Ovary (tissue), 9 donors: ENCODE data around the gene RAPGEF6. TPM values are rescaled to one million over a fixed set of nuclear protein-coding genes. Genes with fewer than 3 reads are reported as not detected.

Experiments
- DNase-seq, 5 donors: peaks; one replicate each; pipeline ENCODE4 v3.0.0-alpha.2; 2019 to 2020
- H3K27ac ChIP-seq, 2 donors: fragments of 200-600 bp; one replicate each; pipeline versions ENCODE4 v1.5.1 to v1.8.0; 2019 to 2022
- H3K27me3 ChIP-seq: fragments of 200-600 bp; one replicate; pipeline ENCODE4 v1.8.0; 2022
- H3K36me3 ChIP-seq: fragments of 200-600 bp; sonication (generic); one replicate; pipeline ENCODE4 v1.5.1; 2019
- H3K4me1 ChIP-seq: one replicate; pipeline ENCODE4 v1.8.1; 2013; ENCODE audit warnings: mild to moderate bottlenecking, moderate library complexity; ENCODE audit not compliant: insufficient read depth
- H3K4me3 ChIP-seq: fragments of 200-600 bp; sonication (generic); one replicate; pipeline ENCODE4 v1.5.1; 2017
- H3K9me3 ChIP-seq, 2 donors: fragments of 200-600 bp in 1 of 2; sonication (generic) in 1 of 2; one replicate each; pipeline versions ENCODE4 v1.5.1 to v1.8.1; 2013 to 2019; ENCODE audit warnings: mild to moderate bottlenecking in 1 of 2, moderate library complexity in 1 of 2
- EP300 ChIP-seq: sonication (generic); formaldehyde crosslinking; IDR thresholded peaks from one replicate; pipeline ENCODE4 v1.6.1; 2017; ENCODE audit warnings: antibody characterized with exemption
- POLR2A ChIP-seq: fragments of 450-650 bp; IDR thresholded peaks from one replicate; pipeline ENCODE4 v1.6.1; 2017; ENCODE audit warnings: antibody characterized with exemption, mild to moderate bottlenecking, moderate library complexity
- WGBS, 3 donors: extraction: QIAGEN DNeasy Blood & Tissue Kit in 1 of 3; methylation state at CpG; one replicate each; pipeline versions ENCODE4 v1.1.5 to v1.1.7; 2013 to 2017; 5-methylcytosine and 5-hydroxymethylcytosine counted together
- intact Hi-C, 4 donors: fragments of 100-400 bp; cut with DNase I; formaldehyde crosslinking; loops; one replicate each; pipeline versions ENCODE4 v1.11.0 to v1.15.1; 2022 to 2023
- polyA plus RNA-seq, 2 donors: library from polyadenylated mRNA; stranded (reverse); fragments of 200-250 nt in 1 of 2; fragments of 350-450 nt in 1 of 2; fragmentation: Illumina TruSeq in 1 of 2; extraction: RNeasy Lipid Tissue Mini Kit (QIAGEN cat#74804) in 1 of 2; gene quantifications; one replicate each; pipeline ENCODE4 v1.2.3, GENCODE V29; 2013 to 2014
- total RNA-seq, 7 donors: library from RNA; depleted of rRNA in 2 of 7; stranded (reverse); fragments of >200 nt in 2 of 7; fragmentation: NEBNext Ultra II Directional in 3 of 7; extraction: Animal tissue kit (Norgen Biotek cat#: 25700) in 3 of 7; gene quantifications; one replicate each; pipeline versions ENCODE4 v1.1.0 to v1.2.4, GENCODE V29; 2016 to 2023
- TF ChIP-seq, protein P1 (sequence below), 3 donors: fragments of 450-650 bp in 2 of 3; fragments of 200-600 bp in 1 of 3; IDR thresholded peaks; one replicate each; pipeline versions ENCODE4 v1.5.1 to v1.8.0; 2016 to 2022; ENCODE audit warnings: antibody characterized with exemption in 3 of 3, mild to moderate bottlenecking in 1 of 3
- donor health status: DM: no; HTN: no; CAD: no; lungs with moderate emphysema.
- donor health status: DM: no; HTN: no; CAD: no.
- donor health status: Bipolar disorder and iron deficiency.
- donor health status: DM: yes; HTN: yes; CAD: no.
- donor health status: DM: no; HTN: no; CAD: no.
- donor health status: DM: yes; HTN: yes; CAD: no.

Gene RAPGEF6
- total and polyA plus RNA-seq, 9 donors = 4.2 to 25.8 (median 18.5) TPM

DNA sequence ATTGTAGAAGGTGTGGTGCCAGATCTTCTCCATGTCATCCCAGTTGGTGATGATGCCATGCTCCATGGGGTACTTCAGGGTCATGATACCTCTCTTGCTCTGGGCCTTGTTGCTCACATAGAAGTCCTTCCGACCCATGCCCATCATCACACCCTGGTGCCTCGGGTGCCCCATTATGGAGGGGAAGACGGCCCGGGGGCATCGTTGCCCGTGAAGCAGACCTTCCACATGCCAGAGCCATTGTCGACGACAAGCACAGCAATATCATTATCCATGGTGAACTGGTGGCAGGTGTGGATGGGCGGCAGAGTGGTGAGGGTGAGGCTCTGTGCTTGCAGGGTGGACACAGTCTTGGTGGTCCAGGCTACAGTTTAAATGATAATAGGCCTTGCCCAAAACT lies 24.8 kb upstream of the RAPGEF6 start:
- intact Hi-C loops = no loop called here
- 98 to 99% (median 99%) methylated on average over 9 of the region's 9 CpGs for WGBS, 3 donors
- TF ChIP-seq, protein P1, sequence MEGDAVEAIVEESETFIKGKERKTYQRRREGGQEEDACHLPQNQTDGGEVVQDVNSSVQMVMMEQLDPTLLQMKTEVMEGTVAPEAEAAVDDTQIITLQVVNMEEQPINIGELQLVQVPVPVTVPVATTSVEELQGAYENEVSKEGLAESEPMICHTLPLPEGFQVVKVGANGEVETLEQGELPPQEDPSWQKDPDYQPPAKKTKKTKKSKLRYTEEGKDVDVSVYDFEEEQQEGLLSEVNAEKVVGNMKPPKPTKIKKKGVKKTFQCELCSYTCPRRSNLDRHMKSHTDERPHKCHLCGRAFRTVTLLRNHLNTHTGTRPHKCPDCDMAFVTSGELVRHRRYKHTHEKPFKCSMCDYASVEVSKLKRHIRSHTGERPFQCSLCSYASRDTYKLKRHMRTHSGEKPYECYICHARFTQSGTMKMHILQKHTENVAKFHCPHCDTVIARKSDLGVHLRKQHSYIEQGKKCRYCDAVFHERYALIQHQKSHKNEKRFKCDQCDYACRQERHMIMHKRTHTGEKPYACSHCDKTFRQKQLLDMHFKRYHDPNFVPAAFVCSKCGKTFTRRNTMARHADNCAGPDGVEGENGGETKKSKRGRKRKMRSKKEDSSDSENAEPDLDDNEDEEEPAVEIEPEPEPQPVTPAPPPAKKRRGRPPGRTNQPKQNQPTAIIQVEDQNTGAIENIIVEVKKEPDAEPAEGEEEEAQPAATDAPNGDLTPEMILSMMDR (IDR thresholded peaks at IDR 0.05) = no peak
- no peak for TF ChIP-seq POLR2A
- TF ChIP-seq EP300 = no peak
- no peaks in the 10 kb centered on the region for H3K36me3 ChIP-seq
- H3K9me3 ChIP-seq = peaks cover 0 to 2% of the 10 kb centered on the region in 2 donors
- no peaks in the 10 kb centered on the region for H3K27me3 ChIP-seq
- H3K27ac ChIP-seq = no peak overlapping the region
- DNase-seq = no peak
- H3K4me1 ChIP-seq = no peaks in the 10 kb centered on the region
- H3K4me3 ChIP-seq = no peak overlapping the region

DNA sequence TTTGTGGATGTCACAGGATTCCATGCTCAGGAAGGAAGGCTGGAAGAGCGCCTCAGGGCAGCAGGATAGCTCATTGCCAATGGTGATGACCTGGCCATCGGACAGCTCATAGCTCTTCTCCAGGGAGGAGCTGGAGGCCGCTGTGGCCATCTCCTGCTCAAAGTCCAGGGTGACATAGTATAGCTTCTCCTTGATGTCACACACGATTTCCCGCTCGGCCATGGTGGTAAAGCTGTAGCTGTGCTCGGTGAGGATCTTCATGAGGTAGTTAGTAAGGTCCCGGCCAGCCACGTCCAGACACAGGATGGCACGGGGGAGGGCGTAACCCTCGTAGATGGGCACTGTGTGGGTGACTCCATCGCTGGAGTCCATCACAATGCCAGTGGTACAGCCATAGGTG lies 24.3 kb upstream of the RAPGEF6 start:
- Histone ChIP-seq H3K36me3 (no peaks in the 10 kb centered on the region), H3K27me3 (no peaks in the 10 kb centered on the region), H3K27ac (no peak overlapping the region), H3K9me3 (peaks cover 0 to 2% of the 10 kb centered on the region in 2 donors), H3K4me1 (no peaks in the 10 kb centered on the region), H3K4me3 (no peak overlapping the region)
- intact Hi-C loops = no loop called here
- TF ChIP-seq EP300 = no peak
- TF ChIP-seq, protein P1 (IDR thresholded peaks at IDR 0.05) = no peak
- TF ChIP-seq POLR2A = no peak
- 95 to 99% (median 98%) methylated on average over 13 of the region's 13 CpGs for WGBS, 3 donors
- no peak for DNase-seq

DNA sequence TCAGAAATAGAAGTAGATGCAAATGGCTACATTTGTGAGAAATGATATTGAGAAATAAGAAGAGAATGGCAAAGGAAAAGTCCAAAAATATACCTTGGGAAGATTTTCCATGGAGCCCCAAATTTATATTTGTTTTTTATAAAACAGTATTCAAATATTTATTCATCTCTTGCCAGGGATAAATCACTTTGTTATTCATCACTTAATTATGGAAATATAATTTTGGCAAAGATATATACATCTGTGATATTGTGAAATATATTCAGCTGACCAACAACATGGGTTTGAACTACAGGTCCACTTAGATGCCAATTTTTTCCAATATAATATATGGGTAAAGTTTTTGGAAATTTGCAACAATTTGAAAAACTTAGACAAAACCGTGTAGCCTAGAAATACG lies 19.7 kb upstream of the RAPGEF6 start:
- H3K36me3 ChIP-seq = no peaks in the 10 kb centered on the region
- H3K27ac ChIP-seq = no peak overlapping the region
- no peaks in the 10 kb centered on the region for H3K9me3 ChIP-seq
- H3K4me3 ChIP-seq = no peak overlapping the region
- no peaks in the 10 kb centered on the region for H3K4me1 ChIP-seq
- TF ChIP-seq EP300 (no peak), POLR2A (no peak)
- TF ChIP-seq, protein P1 (IDR thresholded peaks at IDR 0.05) = no peak
- H3K27me3 ChIP-seq = no peaks in the 10 kb centered on the region
- no peak for DNase-seq
- 81 to 90% (median 82%) methylated on average over 2 of the region's 2 CpGs for WGBS, 3 donors
- intact Hi-C loops = no loop called here

DNA sequence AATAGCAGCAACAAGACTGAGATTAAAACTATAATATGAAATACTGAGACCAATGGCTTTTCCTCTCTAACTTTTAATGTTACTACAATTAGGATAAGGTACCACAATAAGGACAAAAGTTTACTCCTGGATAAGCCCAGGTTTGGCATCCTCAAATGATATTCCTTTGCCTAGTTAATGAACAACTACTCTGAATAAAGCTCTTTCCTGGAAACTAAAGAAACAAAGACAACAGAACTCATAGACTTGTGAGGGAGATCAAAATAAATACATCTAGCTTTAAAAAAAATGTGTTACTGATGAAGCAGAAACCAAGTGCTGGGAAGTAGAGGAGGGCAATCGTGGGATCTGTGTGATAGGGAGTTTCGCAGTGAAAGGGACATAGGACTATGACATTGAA lies 19.3 kb upstream of the RAPGEF6 start:
- Histone ChIP-seq H3K36me3 (no peaks in the 10 kb centered on the region), H3K4me3 (no peak overlapping the region), H3K4me1 (no peaks in the 10 kb centered on the region), H3K27ac (no peak overlapping the region), H3K27me3 (no peaks in the 10 kb centered on the region), H3K9me3 (no peaks in the 10 kb centered on the region)
- DNase-seq = no peak
- no peak for TF ChIP-seq POLR2A
- TF ChIP-seq EP300 = no peak
- TF ChIP-seq, protein P1 (IDR thresholded peaks at IDR 0.05) = no peak
- 96 to 97% (median 96%) methylated on average over 2 of the region's 2 CpGs for WGBS, 3 donors
- intact Hi-C loops = no loop called here
